Measurements from ENCODE around the gene RBMS3. TPM values are rescaled to one million over a fixed set of nuclear protein-coding genes. Genes with fewer than 3 reads are reported as not detected.

The RBMS3 gene
- total and polyA plus RNA-seq, 2 experiments from 2014 or later: 3.2 to 7.4 TPM

GRCh38 chr3:30020380-30020779 lies 739.5 kb downstream of the RBMS3 start:
- H4K20me1 ChIP-seq (replicated peaks; ENCODE audit: insufficient read depth): no peaks in the 10 kb centered on the region
- Mint-ChIP-seq H3K9me3 (no peaks in the 10 kb centered on the region), H3K4me3 (no peak overlapping the region), H3K27me3 (ENCODE audit: insufficient read depth, low read depth, poor library complexity) (peaks cover 4% of the 10 kb centered on the region), H3K4me1 (no peaks in the 10 kb centered on the region), H3K27ac (no peak overlapping the region), H3K36me3 (ENCODE audit: low read depth) (no peaks in the 10 kb centered on the region)
- no peak overlapping the region for H2AFZ ChIP-seq
- H3K4me3 ChIP-seq: no peak overlapping the region
- ATAC-seq: no peak
- H3K27ac ChIP-seq (ENCODE audit: low read depth): no peak overlapping the region
- no peaks in the 10 kb centered on the region for H3K79me2 ChIP-seq (replicated peaks; ENCODE audit: insufficient read depth)
- no peaks in the 10 kb centered on the region for H3K4me1 ChIP-seq (ENCODE audit: insufficient read depth)
- DNase-seq (ENCODE audit: low spot score): no peak
- no peak overlapping the region for H3K4me2 ChIP-seq
- H3K36me3 ChIP-seq (ENCODE audit: insufficient read depth): no peaks in the 10 kb centered on the region
- TF ChIP-seq, protein P1, sequence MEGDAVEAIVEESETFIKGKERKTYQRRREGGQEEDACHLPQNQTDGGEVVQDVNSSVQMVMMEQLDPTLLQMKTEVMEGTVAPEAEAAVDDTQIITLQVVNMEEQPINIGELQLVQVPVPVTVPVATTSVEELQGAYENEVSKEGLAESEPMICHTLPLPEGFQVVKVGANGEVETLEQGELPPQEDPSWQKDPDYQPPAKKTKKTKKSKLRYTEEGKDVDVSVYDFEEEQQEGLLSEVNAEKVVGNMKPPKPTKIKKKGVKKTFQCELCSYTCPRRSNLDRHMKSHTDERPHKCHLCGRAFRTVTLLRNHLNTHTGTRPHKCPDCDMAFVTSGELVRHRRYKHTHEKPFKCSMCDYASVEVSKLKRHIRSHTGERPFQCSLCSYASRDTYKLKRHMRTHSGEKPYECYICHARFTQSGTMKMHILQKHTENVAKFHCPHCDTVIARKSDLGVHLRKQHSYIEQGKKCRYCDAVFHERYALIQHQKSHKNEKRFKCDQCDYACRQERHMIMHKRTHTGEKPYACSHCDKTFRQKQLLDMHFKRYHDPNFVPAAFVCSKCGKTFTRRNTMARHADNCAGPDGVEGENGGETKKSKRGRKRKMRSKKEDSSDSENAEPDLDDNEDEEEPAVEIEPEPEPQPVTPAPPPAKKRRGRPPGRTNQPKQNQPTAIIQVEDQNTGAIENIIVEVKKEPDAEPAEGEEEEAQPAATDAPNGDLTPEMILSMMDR (conservative IDR thresholded peaks at IDR 0.05; ENCODE audit: low read depth in 2 of 2): no peak
- TF ChIP-seq POLR2AphosphoS5 (IDR thresholded peaks at IDR 0.05; ENCODE audit: low read depth) (no peak), EZH2phosphoT487 (IDR thresholded peaks at IDR 0.05; ENCODE audit: unreplicated experiment) (no peak), ZNF114 (CRISPR knock-in tag; IDR thresholded peaks at IDR 0.05) (no peak), ZNF462 (CRISPR knock-in tag; IDR thresholded peaks at IDR 0.05) (no peak)
- no peaks in the 10 kb centered on the region for H3F3A ChIP-seq (replicated peaks; ENCODE audit: low read depth)
- no peaks in the 10 kb centered on the region for H3K9me2 ChIP-seq (ENCODE audit: insufficient read depth)
- H3K27me3 ChIP-seq (ENCODE audit: insufficient read depth): no peaks in the 10 kb centered on the region
